Measurements from ENCODE around the gene TREML1.
"Not testable (repeated sequence)": the region's sequence is repeated elsewhere in the genome, so short reads cannot be mapped to it uniquely, and the experiment has no call there.

Gene TREML1

GRCh38 chr6:41136911-41137310 is 17.2 kb downstream of the TREML1 start:
- no peak for DNase-seq

- DNase-seq, result no peak
These were observed 18.9 kb downstream of the TREML1 start for GRCh38 chr6:41135062-41135832.

GRCh38 chr6:41132254-41132653 is 21.9 kb downstream of the TREML1 start:
- DNase-seq, result peak; percentile 59 to 86 (median 65)

DNA sequence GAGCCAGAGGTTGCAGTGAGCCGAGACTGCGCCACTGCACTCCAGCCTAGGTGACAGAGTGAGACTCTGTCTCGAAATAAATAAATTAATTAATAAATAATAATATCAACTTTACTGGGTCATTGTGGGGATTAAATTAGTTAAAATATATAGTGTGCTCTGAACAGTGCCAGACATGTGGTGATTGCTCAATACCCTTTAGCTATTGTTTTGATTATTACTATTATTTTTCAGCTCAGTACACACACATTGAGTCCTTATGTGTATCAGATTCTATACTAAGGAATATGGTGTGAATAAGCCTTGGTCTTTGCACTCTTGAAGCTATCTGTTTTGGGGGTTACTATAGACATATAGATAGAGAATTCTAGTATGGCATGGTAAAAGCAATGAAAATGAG is 28.9 kb downstream of the TREML1 start:
- no peak for DNase-seq

- peak in 2 of 3 experiments; percentile 6 to 83 for DNase-seq
These were observed 31.2 kb downstream of the TREML1 start for GRCh38 chr6:41122918-41123317.

GRCh38 chr6:41122373-41122772 is 31.8 kb downstream of the TREML1 start:
- DNase-seq, result peak in 1 of 3 experiments; percentile 36

DNA sequence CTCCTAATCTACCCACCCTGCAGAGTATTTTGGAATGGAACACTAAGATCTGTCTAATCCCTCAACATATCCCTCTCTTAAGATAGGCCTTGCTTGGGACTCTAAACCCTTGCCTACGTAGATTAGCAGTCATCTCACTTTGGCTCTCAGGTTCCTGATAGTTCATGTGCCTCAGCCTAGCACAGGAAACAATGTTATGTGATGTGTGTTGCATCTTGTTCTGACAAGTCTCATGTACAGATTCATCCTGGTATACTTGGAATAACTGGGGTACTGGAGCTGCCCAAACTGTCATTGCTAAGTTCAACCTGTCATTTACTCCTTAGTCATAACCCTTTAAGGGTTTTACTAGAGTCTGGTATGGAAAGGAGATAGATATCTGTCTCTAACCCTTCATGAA is 34.1 kb downstream of the TREML1 start:
- no peak for DNase-seq

- no peak for DNase-seq
These were observed 34.6 kb downstream of the TREML1 start for GRCh38 chr6:41119508-41119907.

DNA sequence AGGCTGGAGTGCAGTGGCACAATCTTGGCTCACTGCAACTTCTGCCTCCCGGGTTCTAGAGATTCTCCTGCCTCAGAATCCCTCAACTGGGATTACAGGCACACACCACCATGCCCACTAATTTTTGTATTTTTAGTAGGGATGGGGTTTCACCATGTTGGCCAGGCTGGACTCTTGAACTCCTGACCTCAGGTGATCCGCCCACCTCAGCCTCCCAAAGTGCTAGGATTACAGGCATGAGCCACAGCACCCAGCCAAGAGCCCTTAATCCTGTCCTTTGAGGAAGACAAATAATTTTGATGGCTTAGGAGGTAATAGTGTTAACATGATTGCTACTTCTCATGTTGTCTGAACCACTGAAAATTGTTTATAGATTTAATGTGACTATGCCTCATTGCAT is 39.1 kb downstream of the TREML1 start:
- not testable (repeated sequence) for DNase-seq

- DNase-seq, result no peak
These were observed 43.1 kb downstream of the TREML1 start for GRCh38 chr6:41111017-41111416.

- no peak for DNase-seq
These were observed 50.3 kb downstream of the TREML1 start for GRCh38 chr6:41103847-41104246.

DNA sequence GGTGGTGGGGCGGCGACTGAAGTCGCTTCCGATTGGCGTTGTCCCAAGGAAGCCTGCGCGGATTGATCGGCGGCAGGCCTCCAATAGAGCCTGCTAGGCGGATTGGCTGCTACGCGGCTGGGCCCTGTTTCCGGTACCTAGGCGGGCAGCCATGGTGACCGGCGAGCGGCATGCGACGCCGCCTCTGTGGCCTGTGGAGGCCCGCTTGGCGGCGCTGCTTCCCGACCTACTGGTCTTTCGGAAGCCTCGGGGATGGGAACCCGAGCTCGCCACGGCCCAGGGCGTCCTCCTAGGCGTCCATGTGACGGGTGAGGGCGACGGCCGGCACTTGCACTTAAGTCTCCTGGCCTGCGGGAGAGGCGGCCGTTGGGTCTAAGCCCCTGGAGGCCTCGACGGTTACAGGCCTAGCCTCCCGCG is 53.3 kb downstream of the TREML1 start:
- no peak for DNase-seq
